HepG2 (cell line): ENCODE results near the gene PID1. TPM values are rescaled to one million over a fixed set of nuclear protein-coding genes. Genes with fewer than 3 reads are reported as not detected.

Source experiments
- ATAC-seq: fragments of 200-7000 bp; cut with Tn5 transposase; 3 replicates; pipeline ENCODE4 v1.9.1; 2020; ENCODE audit warnings: mild to moderate bottlenecking, moderate library complexity
- BruUV-seq: library from RNA; stranded (reverse); fragments of 400-500 nt; replicated peaks from 2 replicates; lab custom pipeline; 2021; lab: Mats Ljungman, UMichigan
- CTCF ChIA-PET: fragments of 300-600 bp; formaldehyde crosslinking; extraction: SDS; loops from one replicate; lab custom pipeline; 2021; ENCODE audit warnings: low total read pairs, inconsistent platforms, low intra/inter-chr PET ratio; lab: Yijun Ruan, JAX
- POLR2A ChIA-PET: fragments of 350-600 bp; sonication (Branson Sonifier 250); formaldehyde crosslinking; loops from one replicate; lab custom pipeline; 2020; ENCODE audit warnings: antibody characterized with exemption, inconsistent platforms; lab: Yijun Ruan, JAX
- DNase-seq: peaks from one replicate; pipeline ENCODE4 v3.0.0-alpha.2; 2015; ENCODE audit warnings: low spot score
- FAIRE-seq: peaks from 3 replicates; lab custom pipeline; 2011; peaks lifted over from hg19 to GRCh38; lab: Jason Lieb, UNC
- H2AFZ ChIP-seq: one replicate; pipeline ENCODE4 v1.6.1; 2011; ENCODE audit warnings: low read length, inconsistent platforms
- H3K27ac ChIP-seq: fragments of 300-600 bp; 3 replicates; pipeline ENCODE4 v1.8.0; 2011; ENCODE audit warnings: mixed run types, mild to moderate bottlenecking, mixed read lengths, low read length, inconsistent platforms; ENCODE audit not compliant: insufficient read depth; ENCODE audit errors: extremely low read length
- H3K27me3 ChIP-seq, 2 experiments: fragments of 200-600 bp in 1 of 2; 2 replicates in 1 of 2; 3 replicates in 1 of 2; pipeline versions ENCODE4 v1.6.0 to v1.8.0; 2011; ENCODE audit warnings: low read length in 2 of 2, mild to moderate bottlenecking in 2 of 2, moderate library complexity in 2 of 2, inconsistent platforms in 1 of 2; ENCODE audit not compliant: insufficient read depth in 2 of 2, control insufficient read depth in 1 of 2
- H3K36me3 ChIP-seq, 2 experiments: fragments of 200-600 bp in 1 of 2; replicated peaks in 1 of 2; 2 replicates in 1 of 2; 3 replicates in 1 of 2; pipeline versions ENCODE4 v1.5.1 to v1.8.0; 2011; ENCODE audit warnings: low read length in 2 of 2, inconsistent platforms in 1 of 2; ENCODE audit not compliant: insufficient read depth in 2 of 2, control insufficient read depth in 1 of 2
- H3K4me1 ChIP-seq: 2 replicates; pipeline ENCODE4 v1.5.1; 2012; ENCODE audit warnings: low read length, inconsistent platforms; ENCODE audit not compliant: insufficient read depth
- H3K4me2 ChIP-seq: 2 replicates; pipeline ENCODE4 v1.6.0; 2011; ENCODE audit warnings: low read depth, low read length, inconsistent platforms
- H3K4me3 ChIP-seq, 3 experiments: fragments of 200-600 bp in 1 of 3; sonication (generic), shearing (Covaris generic) in 1 of 3; replicated peaks in 1 of 3; 2 replicates each; pipeline ENCODE4 v1.5.1; 2011 to 2016; ENCODE audit warnings: low read length in 3 of 3, inconsistent platforms in 2 of 3, low read depth in 2 of 3, mild to moderate bottlenecking in 2 of 3, control low read depth in 1 of 3, mixed read lengths in 1 of 3; ENCODE audit not compliant: insufficient read depth in 1 of 3
- H3K79me2 ChIP-seq: one replicate; pipeline ENCODE4 v1.6.1; 2011; ENCODE audit warnings: low read length, inconsistent platforms; ENCODE audit not compliant: insufficient read depth
- H3K9ac ChIP-seq: 2 replicates; pipeline ENCODE4 v1.6.0; 2011; ENCODE audit warnings: mild to moderate bottlenecking, low read depth, low read length, inconsistent platforms; ENCODE audit not compliant: insufficient read depth
- H3K9me3 ChIP-seq: 2 replicates; pipeline ENCODE4 v1.5.1; 2012; ENCODE audit warnings: mild to moderate bottlenecking, low read length
- H4K20me1 ChIP-seq: 2 replicates; pipeline ENCODE4 v1.6.0; 2011; ENCODE audit warnings: inconsistent platforms, mild to moderate bottlenecking, low read length, moderate library complexity; ENCODE audit not compliant: insufficient read depth
- KLF12 ChIP-seq: sonication (generic); formaldehyde crosslinking; IDR thresholded peaks from 2 replicates; pipeline ENCODE4 v1.4.0; 2020; ENCODE audit warnings: missing genetic modification reagents, borderline replicate concordance
- PRMT3 ChIP-seq: sonication (generic); formaldehyde crosslinking; IDR thresholded peaks from 2 replicates; pipeline ENCODE4 v1.8.1; 2022; ENCODE audit warnings: low read depth, mild to moderate bottlenecking, moderate library complexity, missing genetic modification reagents, borderline replicate concordance
- ZKSCAN5 ChIP-seq: sonication (generic); formaldehyde crosslinking; IDR thresholded peaks from 2 replicates; pipeline ENCODE4 v1.5.1; 2020; ENCODE audit warnings: mild to moderate bottlenecking, missing genetic modification reagents
- ZMAT3 ChIP-seq: sonication (generic); formaldehyde crosslinking; conservative IDR thresholded peaks from 2 replicates; pipeline ENCODE4 v1.7.0; 2021; ENCODE audit warnings: missing genetic modification reagents
- ZNF607 ChIP-seq: sonication (generic); formaldehyde crosslinking; IDR thresholded peaks from 2 replicates; pipeline ENCODE4 v1.5.1; 2020; ENCODE audit warnings: missing genetic modification reagents, mild to moderate bottlenecking, borderline replicate concordance
- WGBS: methylation state at CpG from one replicate; pipeline ENCODE4 v1.1.6; 2017; ENCODE audit warnings: low lambda C conversion rate; 5-methylcytosine and 5-hydroxymethylcytosine counted together
- in situ Hi-C: cut with HindIII; loops from 2 replicates; pipeline ENCODE4 v1.10.0; 2017; ENCODE audit warnings: low pct_unique_long_range_greater_than_20kb; ENCODE audit not compliant: extremely low pct_ligation_motif_present
- intact Hi-C: fragments of 100-400 bp; cut with micrococcal nuclease; formaldehyde crosslinking; loops from one replicate; pipeline ENCODE4 v1.10.0; 2022; ENCODE audit not compliant: unreplicated experiment
- polyA plus RNA-seq, 8 experiments: library from polyadenylated mRNA; depleted of rRNA in 3 of 8; stranded (reverse) in 7 of 8; unstranded in 1 of 8; fragments of >200 nt; fragmentation: Illumina TruSeq in 4 of 8; extraction: Trizol in 4 of 8; gene quantifications; 2 replicates each; pipeline versions ENCODE4 v1.2.1 to v1.2.3, GENCODE V29; 2011 to 2016; ENCODE audit warnings: low read depth in 4 of 8, missing spikeins in 1 of 8, mixed read lengths in 1 of 8; ENCODE audit not compliant: insufficient read depth in 1 of 8
- total RNA-seq, 5 experiments: library from RNA; depleted of rRNA; stranded (reverse); fragments of >200 nt; fragmentation: Illumina TruSeq; extraction: Trizol; gene quantifications; 2 replicates each; pipeline ENCODE4 v1.2.3, GENCODE V29; 2016; ENCODE audit warnings: low read depth in 1 of 5
- TF ChIP-seq, protein P1 (sequence below): sonication (generic); formaldehyde crosslinking; IDR thresholded peaks from 2 replicates; pipeline ENCODE4 v1.9.0; 2022; ENCODE audit warnings: low read depth, missing genetic modification reagents
- TF ChIP-seq, protein P2 (sequence below): sonication (generic); formaldehyde crosslinking; IDR thresholded peaks from 2 replicates; pipeline ENCODE4 v1.5.0; 2020; ENCODE audit warnings: mild to moderate bottlenecking, missing genetic modification reagents

Gene PID1
- total and polyA plus RNA-seq, 2 of the 13 experiments (the other 11 are each of a cell fraction or from before 2014, with no cell fraction given), result 0.15 to 0.18 TPM

DNA sequence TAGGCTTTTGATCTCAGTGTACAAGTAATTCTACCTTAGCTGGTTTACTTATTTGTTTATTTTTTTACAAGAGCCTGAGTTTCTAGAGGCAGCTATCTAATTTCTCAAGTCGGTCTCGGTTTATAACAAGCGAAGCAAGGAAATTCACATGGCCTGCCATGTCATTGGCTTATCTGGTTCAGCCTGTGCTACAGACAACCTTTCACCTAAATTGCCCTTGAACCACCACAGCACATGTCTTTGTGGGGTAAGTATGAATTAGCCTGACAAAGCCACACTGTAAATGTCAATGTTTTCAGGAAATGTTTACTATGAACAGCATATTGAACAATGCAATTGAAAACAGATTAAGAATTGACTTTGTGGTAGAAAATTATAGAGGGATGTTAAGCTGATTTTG, 167.1 kb downstream of the PID1 start (continued):
- TF ChIP-seq, protein P1, sequence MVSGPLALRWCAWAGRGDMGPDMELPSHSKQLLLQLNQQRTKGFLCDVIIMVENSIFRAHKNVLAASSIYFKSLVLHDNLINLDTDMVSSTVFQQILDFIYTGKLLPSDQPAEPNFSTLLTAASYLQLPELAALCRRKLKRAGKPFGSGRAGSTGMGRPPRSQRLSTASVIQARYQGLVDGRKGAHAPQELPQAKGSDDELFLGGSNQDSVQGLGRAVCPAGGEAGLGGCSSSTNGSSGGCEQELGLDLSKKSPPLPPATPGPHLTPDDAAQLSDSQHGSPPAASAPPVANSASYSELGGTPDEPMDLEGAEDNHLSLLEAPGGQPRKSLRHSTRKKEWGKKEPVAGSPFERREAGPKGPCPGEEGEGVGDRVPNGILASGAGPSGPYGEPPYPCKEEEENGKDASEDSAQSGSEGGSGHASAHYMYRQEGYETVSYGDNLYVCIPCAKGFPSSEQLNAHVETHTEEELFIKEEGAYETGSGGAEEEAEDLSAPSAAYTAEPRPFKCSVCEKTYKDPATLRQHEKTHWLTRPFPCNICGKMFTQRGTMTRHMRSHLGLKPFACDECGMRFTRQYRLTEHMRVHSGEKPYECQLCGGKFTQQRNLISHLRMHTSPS, result no peak
- TF ChIP-seq, protein P2, sequence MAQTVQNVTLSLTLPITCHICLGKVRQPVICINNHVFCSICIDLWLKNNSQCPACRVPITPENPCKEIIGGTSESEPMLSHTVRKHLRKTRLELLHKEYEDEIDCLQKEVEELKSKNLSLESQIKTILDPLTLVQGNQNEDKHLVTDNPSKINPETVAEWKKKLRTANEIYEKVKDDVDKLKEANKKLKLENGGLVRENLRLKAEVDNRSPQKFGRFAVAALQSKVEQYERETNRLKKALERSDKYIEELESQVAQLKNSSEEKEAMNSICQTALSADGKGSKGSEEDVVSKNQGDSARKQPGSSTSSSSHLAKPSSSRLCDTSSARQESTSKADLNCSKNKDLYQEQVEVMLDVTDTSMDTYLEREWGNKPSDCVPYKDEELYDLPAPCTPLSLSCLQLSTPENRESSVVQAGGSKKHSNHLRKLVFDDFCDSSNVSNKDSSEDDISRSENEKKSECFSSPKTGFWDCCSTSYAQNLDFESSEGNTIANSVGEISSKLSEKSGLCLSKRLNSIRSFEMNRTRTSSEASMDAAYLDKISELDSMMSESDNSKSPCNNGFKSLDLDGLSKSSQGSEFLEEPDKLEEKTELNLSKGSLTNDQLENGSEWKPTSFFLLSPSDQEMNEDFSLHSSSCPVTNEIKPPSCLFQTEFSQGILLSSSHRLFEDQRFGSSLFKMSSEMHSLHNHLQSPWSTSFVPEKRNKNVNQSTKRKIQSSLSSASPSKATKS, result no peak

DNA sequence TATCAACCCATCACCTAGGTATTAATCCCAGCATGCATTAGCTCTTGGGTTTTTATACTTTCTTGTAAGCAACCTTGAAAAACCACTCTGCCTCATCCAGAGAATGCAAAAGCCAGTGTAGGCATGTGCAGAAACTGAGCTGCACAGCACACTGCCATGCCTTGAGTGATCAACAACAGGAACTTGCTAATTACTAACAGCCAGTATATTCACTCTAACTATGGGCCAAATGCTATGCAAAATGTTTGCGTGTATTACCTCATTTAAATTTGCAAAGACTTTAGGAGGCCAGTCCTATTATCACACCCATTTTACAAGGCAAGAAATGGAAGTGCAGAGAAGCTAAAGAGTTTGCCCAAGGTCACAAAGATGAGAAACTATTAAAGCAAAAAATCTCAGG, 169.8 kb downstream of the PID1 start:
- no peak for TF ChIP-seq PRMT3
- TF ChIP-seq KLF12 (CRISPR knock-in tag), result no peak
- no peak for TF ChIP-seq ZKSCAN5 (CRISPR knock-in tag)
- no peak for TF ChIP-seq ZNF607 (CRISPR knock-in tag)
- no peak for TF ChIP-seq ZMAT3
- TF ChIP-seq, all 625 proteins: peak for 0
- Histone ChIP-seq H2AFZ (no peak overlapping the region), H3K36me3 (no peaks in the 10 kb centered on the region), H3K79me2 (no peaks in the 10 kb centered on the region), H3K4me3 (no peak overlapping the region), H3K4me2 (no peak overlapping the region), H3K27me3 (no peaks in the 10 kb centered on the region; a peak in 1 of 5 replicates), H3K9ac (no peak overlapping the region), H3K9me3 (peaks cover 98% of the 10 kb centered on the region), H3K27ac (no peak overlapping the region), H3K4me1 (no peaks in the 10 kb centered on the region), H4K20me1 (no peaks in the 10 kb centered on the region)
- intact Hi-C loops, result no loop called here
- FAIRE-seq, result no peak
- POLR2A ChIA-PET, result no interaction called here
- 54% methylated on average over 1 of the region's 1 CpG for WGBS
- ATAC-seq, result no peak
- no peak for DNase-seq
- in situ Hi-C loops, result no loop called here
- CTCF ChIA-PET, result no interaction called here
- no TSS peak for BruUV-seq
